ENCODE data around the gene ELK3.

Gene ELK3

GRCh38 chr12:96241431-96241830 is 47.3 kb downstream of the ELK3 start:
- H3K9me3 ChIP-seq (ENCODE audit: control insufficient read depth, insufficient read depth, low read depth, low read length) = no peaks in the 10 kb centered on the region
- TF ChIP-seq ZNF488 (tag by site-specific recombination; IDR thresholded peaks at IDR 0.05) (no peak), ZSCAN4 (tag by site-specific recombination; IDR thresholded peaks at IDR 0.05) (peak; percentile 27; the same call in 1 of the 2 replicates)
- no peak overlapping the region for H3K27ac ChIP-seq (ENCODE audit: extremely low read depth, low read depth, low read length)
- ChIA-PET POLR2A (no interaction called here), CTCF (no interaction called here)
- no peak overlapping the region for H3K4me3 ChIP-seq (ENCODE audit: low read depth, low read length)
- H3K4me1 ChIP-seq (ENCODE audit: control insufficient read depth, insufficient read depth, low read length) = no peaks in the 10 kb centered on the region
- H3K36me3 ChIP-seq (ENCODE audit: control insufficient read depth in 2 of 2, insufficient read depth in 1 of 2, low read length in 2 of 2) = no peaks in the 10 kb centered on the region; a peak in 1 of 3 replicates

- ChIA-PET POLR2A (no interaction called here), CTCF (no interaction called here)
- Histone ChIP-seq H3K4me3 (ENCODE audit: low read depth, low read length) (no peak overlapping the region), H3K27ac (ENCODE audit: extremely low read depth, low read depth, low read length) (no peak overlapping the region), H3K4me1 (ENCODE audit: control insufficient read depth, insufficient read depth, low read length) (no peaks in the 10 kb centered on the region), H3K9me3 (ENCODE audit: control insufficient read depth, insufficient read depth, low read depth, low read length) (no peaks in the 10 kb centered on the region), H3K36me3 (ENCODE audit: control insufficient read depth in 2 of 2, insufficient read depth in 1 of 2, low read length in 2 of 2) (peaks cover 0 to 4% of the 10 kb centered on the region in 2 experiments; a peak in 2 of 3 replicates)
- no peak for TF ChIP-seq YY1 (tag by site-specific recombination; IDR thresholded peaks at IDR 0.05)
- no peak for TF ChIP-seq KLF10 (tag by site-specific recombination; IDR thresholded peaks at IDR 0.05)
- no peak for TF ChIP-seq ZNF266 (tag by site-specific recombination; IDR thresholded peaks at IDR 0.05; ENCODE audit: low read depth)
- no peak for TF ChIP-seq ZNF23 (tag by site-specific recombination; IDR thresholded peaks at IDR 0.05; ENCODE audit: borderline replicate concordance)
- no peak for TF ChIP-seq ZNF114 (tag by site-specific recombination; IDR thresholded peaks at IDR 0.05)
- no peak for TF ChIP-seq ZNF350 (tag by site-specific recombination; IDR thresholded peaks at IDR 0.05)
- no peak for TF ChIP-seq ZNF133 (tag by site-specific recombination; IDR thresholded peaks at IDR 0.05)
- no peak for TF ChIP-seq ZNF48 (tag by site-specific recombination; IDR thresholded peaks at IDR 0.05)
- no peak for TF ChIP-seq OVOL3 (tag by site-specific recombination; IDR thresholded peaks at IDR 0.05)
- no peak for TF ChIP-seq TSHZ1 (tag by site-specific recombination; IDR thresholded peaks at IDR 0.05; ENCODE audit: borderline replicate concordance)
- no peak for TF ChIP-seq TCF7L2 (IDR thresholded peaks at IDR 0.05; ENCODE audit: borderline replicate concordance, low read depth, low read length)
- no peak for TF ChIP-seq IKZF3 (tag by site-specific recombination; IDR thresholded peaks at IDR 0.05)
Measured at GRCh38 chr12:96241846-96242256, 47.7 kb downstream of the ELK3 start.

- Histone ChIP-seq H3K4me3 (ENCODE audit: low read depth, low read length) (no peak overlapping the region), H3K4me1 (ENCODE audit: control insufficient read depth, insufficient read depth, low read length) (no peaks in the 10 kb centered on the region), H3K36me3 (ENCODE audit: control insufficient read depth in 2 of 2, insufficient read depth in 1 of 2, low read length in 2 of 2) (peaks cover 0 to 11% of the 10 kb centered on the region in 2 experiments; a peak in 2 of 3 replicates), H3K27ac (ENCODE audit: extremely low read depth, low read depth, low read length) (no peak overlapping the region), H3K9me3 (ENCODE audit: control insufficient read depth, insufficient read depth, low read depth, low read length) (no peaks in the 10 kb centered on the region)
- CTCF ChIA-PET = interaction anchor here (0.6 kb wide), 1 partner anchor 9 kb away, joined by 5 read pairs; no protein-coding TSS in a partner anchor
- POLR2A ChIA-PET = no interaction called here
- TF ChIP-seq RBAK (tag by site-specific recombination; IDR thresholded peaks at IDR 0.05) (no peak), ZFHX2 (tag by site-specific recombination; conservative IDR thresholded peaks at IDR 0.05) (no peak), ZNF274 (IDR thresholded peaks at IDR 0.05; ENCODE audit: low read length) (no peak), ZNF274 (tag by site-specific recombination; IDR thresholded peaks at IDR 0.05; ENCODE audit: borderline replicate concordance) (no peak), ZNF645 (tag by site-specific recombination; IDR thresholded peaks at IDR 0.05) (no peak), ZNF426 (tag by site-specific recombination; IDR thresholded peaks at IDR 0.05) (no peak), PRDM1 (tag by site-specific recombination; IDR thresholded peaks at IDR 0.05) (no peak), BCL6B (tag by site-specific recombination; IDR thresholded peaks at IDR 0.05) (no peak), ZNF660 (tag by site-specific recombination; IDR thresholded peaks at IDR 0.05) (no peak), ZNF776 (tag by site-specific recombination; IDR thresholded peaks at IDR 0.05; ENCODE audit: borderline replicate concordance) (no peak), ZNF558 (tag by site-specific recombination; IDR thresholded peaks at IDR 0.05) (no peak), ZNF354C (tag by site-specific recombination; IDR thresholded peaks at IDR 0.05; ENCODE audit: borderline replicate concordance, low read depth) (no peak)
Measured at GRCh38 chr12:96242597-96242996, 48.4 kb downstream of the ELK3 start.

Measured in HEK293 (cell line).